Endothelial cell of umbilical vein (primary cell): ENCODE results near the gene CCDC38. TPM values are rescaled to one million over a fixed set of nuclear protein-coding genes. Genes with fewer than 3 reads are reported as not detected.

Experiments used
- BruUV-seq: library from RNA; stranded (reverse); fragments of 400-500 nt; replicated peaks from 2 replicates; lab custom pipeline; 2021; lab: Mats Ljungman, UMichigan
- CTCF ChIA-PET: fragments of 300-600, 350-600 bp; sonication (Branson Sonifier 250); formaldehyde crosslinking; loops from one replicate; lab custom pipeline; 2021; ENCODE audit warnings: antibody characterized with exemption, inconsistent platforms; lab: Charles Lee
- POLR2A ChIA-PET: fragments of 300-600, 350-600 bp; sonication (Branson Sonifier 250); formaldehyde crosslinking; loops from one replicate; lab custom pipeline; 2021; ENCODE audit warnings: antibody characterized with exemption, inconsistent platforms; lab: Charles Lee
- DNase-seq: peaks from one replicate; pipeline ENCODE4 v3.0.0-alpha.2; 2011; ENCODE audit warnings: low read depth, low spot score
- FAIRE-seq: peaks from 2 replicates; lab custom pipeline; 2011; peaks lifted over from hg19 to GRCh38; lab: Jason Lieb, UNC
- H2AFZ ChIP-seq: 2 replicates; pipeline ENCODE4 v1.6.0; 2012; ENCODE audit warnings: low read depth, low read length, control low read depth, inconsistent platforms
- H3K27ac ChIP-seq: 2 replicates; pipeline ENCODE4 v1.5.1; 2011; ENCODE audit warnings: low read depth, mild to moderate bottlenecking, control low read depth, low read length, moderate library complexity; ENCODE audit not compliant: insufficient read depth
- H3K27me3 ChIP-seq, 2 experiments: 2 replicates each; pipeline versions ENCODE4 v1.6.0 to v1.6.1; 2011; ENCODE audit warnings: low read length in 2 of 2, mixed read lengths in 1 of 2; ENCODE audit not compliant: control insufficient read depth in 2 of 2, insufficient read depth in 2 of 2
- H3K36me3 ChIP-seq, 2 experiments: 2 replicates in 1 of 2; 3 replicates in 1 of 2; pipeline ENCODE4 v1.5.1; 2011; ENCODE audit warnings: low read length in 2 of 2, mild to moderate bottlenecking in 1 of 2, moderate library complexity in 1 of 2; ENCODE audit not compliant: control insufficient read depth in 2 of 2, insufficient read depth in 2 of 2; ENCODE audit errors: extremely low read depth in 1 of 2
- H3K4me1 ChIP-seq: 3 replicates; pipeline ENCODE4 v1.5.1; 2011; ENCODE audit warnings: mild to moderate bottlenecking, low read length; ENCODE audit not compliant: control insufficient read depth, insufficient read depth; ENCODE audit errors: extremely low read depth
- H3K4me2 ChIP-seq: 2 replicates; pipeline ENCODE4 v1.6.1; 2011; ENCODE audit warnings: low read length, control low read depth, mixed read lengths; ENCODE audit not compliant: insufficient read depth
- H3K4me3 ChIP-seq, 3 experiments: fragments of 200-600 bp in 1 of 3; sonication (generic), shearing (Covaris generic) in 1 of 3; replicated peaks in 1 of 3; 2 replicates each; pipeline ENCODE4 v1.5.1; 2011 to 2016; ENCODE audit warnings: control low read depth in 3 of 3, low read length in 3 of 3, mild to moderate bottlenecking in 2 of 3, inconsistent platforms in 1 of 3, low read depth in 1 of 3, moderate library complexity in 1 of 3; ENCODE audit not compliant: insufficient read depth in 1 of 3
- H3K79me2 ChIP-seq: 2 replicates; pipeline ENCODE4 v1.6.0; 2012; ENCODE audit warnings: low read length, inconsistent platforms; ENCODE audit not compliant: control insufficient read depth, insufficient read depth
- H3K9ac ChIP-seq: replicated peaks from 2 replicates; pipeline ENCODE3; 2011; ENCODE audit warnings: low read length, control low read depth; ENCODE audit not compliant: insufficient read depth; ENCODE audit errors: extremely low read depth
- H3K9me1 ChIP-seq: replicated peaks from 3 replicates; pipeline ENCODE4 v1.6.0; 2011; ENCODE audit warnings: mild to moderate bottlenecking, low read length; ENCODE audit not compliant: control insufficient read depth, insufficient read depth; ENCODE audit errors: extremely low read depth
- H3K9me3 ChIP-seq: replicated peaks from 2 replicates; pipeline ENCODE4 v1.5.1; 2012; ENCODE audit warnings: low read length, inconsistent platforms; ENCODE audit not compliant: control insufficient read depth, insufficient read depth
- H4K20me1 ChIP-seq: replicated peaks from 2 replicates; pipeline ENCODE3; 2011; ENCODE audit warnings: mild to moderate bottlenecking, low read length; ENCODE audit not compliant: control insufficient read depth, insufficient read depth; ENCODE audit errors: extremely low read depth
- EZH2 ChIP-seq: IDR thresholded peaks from 2 replicates; pipeline ENCODE4 v1.6.1; 2012; ENCODE audit warnings: borderline replicate concordance, low read depth, mild to moderate bottlenecking, moderate library complexity, low read length, inconsistent platforms; ENCODE audit not compliant: severe bottlenecking
- FOS ChIP-seq: IDR thresholded peaks from 2 replicates; pipeline ENCODE4 v1.6.1; 2011; ENCODE audit warnings: mild to moderate bottlenecking, low read length, moderate library complexity, borderline replicate concordance; ENCODE audit not compliant: insufficient read depth
- GATA2 ChIP-seq: IDR thresholded peaks from 2 replicates; pipeline ENCODE4 v1.7.0; 2011; ENCODE audit warnings: low read depth, mild to moderate bottlenecking, moderate library complexity, mixed read lengths, low read length; ENCODE audit not compliant: insufficient read length, insufficient read depth
- JUN ChIP-seq: IDR thresholded peaks from 2 replicates; pipeline ENCODE4 v1.6.1; 2011; ENCODE audit warnings: borderline replicate concordance, low read depth; ENCODE audit not compliant: insufficient read length, insufficient read depth
- MYC ChIP-seq: IDR thresholded peaks from one replicate; pipeline ENCODE4 v1.6.1; 2011; ENCODE audit warnings: mild to moderate bottlenecking, low read depth, low read length
- POLR2A ChIP-seq: IDR thresholded peaks from 2 replicates; pipeline ENCODE4 v1.6.1; 2012; ENCODE audit warnings: low read depth, mild to moderate bottlenecking, control low read depth, low read length
- POLR2AphosphoS5 ChIP-seq: IDR thresholded peaks from 2 replicates; pipeline ENCODE4 v1.6.1; 2012; ENCODE audit warnings: low read depth, mild to moderate bottlenecking, control low read depth, low read length, moderate library complexity; ENCODE audit not compliant: insufficient read depth
- dilution Hi-C: fragments of 300-500 bp; cut with MboI; formaldehyde crosslinking; loops from one replicate; pipeline ENCODE4 v1.15.0; 2019; ENCODE audit warnings: low sequenced_read_pairs; ENCODE audit not compliant: extremely low pct_ligation_motif_present
- intact Hi-C: fragments of 100-400 bp; cut with micrococcal nuclease; formaldehyde crosslinking; loops from one replicate; pipeline ENCODE4 v1.10.0; 2022
- polyA plus RNA-seq, 4 experiments: library from polyadenylated mRNA; depleted of rRNA in 3 of 4; stranded (reverse) in 3 of 4; unstranded in 1 of 4; fragments of >200 nt; gene quantifications; 2 replicates each; pipeline versions ENCODE4 v1.2.1 to v1.2.3, GENCODE V29; 2011 to 2012; ENCODE audit warnings: missing spikeins in 1 of 4
- total RNA-seq: library from RNA; stranded (reverse); gene quantifications from 2 replicates; pipeline ENCODE4 v1.2.3, GENCODE V29; 2021
- TF ChIP-seq, protein P1 (sequence below): IDR thresholded peaks from 2 replicates; pipeline ENCODE4 v1.6.1; 2011; ENCODE audit not compliant: insufficient read depth, insufficient read length
- TF ChIP-seq, protein P2 (sequence below), 2 donors: IDR thresholded peaks; 1 replicate in 1 of 2; 2 replicates in 1 of 2; pipeline ENCODE4 v1.5.1; 2011; ENCODE audit warnings: low read length in 2 of 2, mild to moderate bottlenecking in 2 of 2, moderate library complexity in 2 of 2, control low read depth in 1 of 2, inconsistent platforms in 1 of 2, low read depth in 1 of 2; ENCODE audit not compliant: insufficient read depth in 1 of 2; ENCODE audit errors: extremely low read depth in 1 of 2

Gene CCDC38
- total and polyA plus RNA-seq, 2 donors (not counting 3 experiments of a cell fraction or from before 2014, with no cell fraction given), result not detected

DNA sequence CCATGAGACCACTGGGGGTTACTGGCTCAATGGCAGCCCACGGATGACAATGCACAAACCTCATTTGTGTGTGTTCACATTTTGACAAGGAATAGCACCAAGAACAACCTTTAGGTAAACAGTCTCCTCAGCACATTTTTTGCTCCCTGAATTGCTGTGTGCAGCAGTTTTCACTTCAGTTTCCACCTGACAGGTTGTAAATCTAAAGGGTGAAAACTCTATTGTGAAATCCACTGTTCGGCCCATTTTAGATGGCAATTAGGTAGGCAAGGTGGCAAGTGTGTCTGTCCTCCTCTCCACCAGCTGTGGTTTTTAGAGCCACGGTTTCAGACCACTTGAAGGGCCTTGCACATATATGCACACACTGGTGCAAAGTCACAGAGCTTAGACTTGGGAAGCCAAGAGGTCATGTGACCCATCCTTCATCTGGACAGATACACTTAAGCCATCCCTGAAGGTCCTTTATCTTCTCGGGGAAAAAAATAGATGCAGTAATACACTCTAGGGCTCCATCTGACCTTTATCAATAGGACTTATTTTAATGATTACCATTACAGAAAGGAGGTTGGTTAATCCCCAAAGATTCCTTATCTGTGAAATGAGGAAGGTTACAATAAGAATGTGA, 30.5 kb upstream of the CCDC38 start:
- Histone ChIP-seq H3K27me3 (peaks cover 3 to 8% of the 10 kb centered on the region in 2 experiments), H3K4me1 (no peaks in the 10 kb centered on the region), H3K9me3 (no peaks in the 10 kb centered on the region), H3K79me2 (no peaks in the 10 kb centered on the region), H3K9ac (no peak overlapping the region), H3K4me2 (no peak overlapping the region), H3K4me3 (no peak overlapping the region), H3K9me1 (no peaks in the 10 kb centered on the region), H4K20me1 (no peaks in the 10 kb centered on the region), H2AFZ (no peak overlapping the region), H3K27ac (no peak overlapping the region), H3K36me3 (no peaks in the 10 kb centered on the region)
- no peak for TF ChIP-seq POLR2AphosphoS5
- TF ChIP-seq POLR2A, result no peak
- TF ChIP-seq, protein P1, sequence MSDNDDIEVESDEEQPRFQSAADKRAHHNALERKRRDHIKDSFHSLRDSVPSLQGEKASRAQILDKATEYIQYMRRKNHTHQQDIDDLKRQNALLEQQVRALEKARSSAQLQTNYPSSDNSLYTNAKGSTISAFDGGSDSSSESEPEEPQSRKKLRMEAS, result no peak
- TF ChIP-seq, protein P2, sequence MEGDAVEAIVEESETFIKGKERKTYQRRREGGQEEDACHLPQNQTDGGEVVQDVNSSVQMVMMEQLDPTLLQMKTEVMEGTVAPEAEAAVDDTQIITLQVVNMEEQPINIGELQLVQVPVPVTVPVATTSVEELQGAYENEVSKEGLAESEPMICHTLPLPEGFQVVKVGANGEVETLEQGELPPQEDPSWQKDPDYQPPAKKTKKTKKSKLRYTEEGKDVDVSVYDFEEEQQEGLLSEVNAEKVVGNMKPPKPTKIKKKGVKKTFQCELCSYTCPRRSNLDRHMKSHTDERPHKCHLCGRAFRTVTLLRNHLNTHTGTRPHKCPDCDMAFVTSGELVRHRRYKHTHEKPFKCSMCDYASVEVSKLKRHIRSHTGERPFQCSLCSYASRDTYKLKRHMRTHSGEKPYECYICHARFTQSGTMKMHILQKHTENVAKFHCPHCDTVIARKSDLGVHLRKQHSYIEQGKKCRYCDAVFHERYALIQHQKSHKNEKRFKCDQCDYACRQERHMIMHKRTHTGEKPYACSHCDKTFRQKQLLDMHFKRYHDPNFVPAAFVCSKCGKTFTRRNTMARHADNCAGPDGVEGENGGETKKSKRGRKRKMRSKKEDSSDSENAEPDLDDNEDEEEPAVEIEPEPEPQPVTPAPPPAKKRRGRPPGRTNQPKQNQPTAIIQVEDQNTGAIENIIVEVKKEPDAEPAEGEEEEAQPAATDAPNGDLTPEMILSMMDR (IDR thresholded peaks at IDR 0.05; ENCODE audit: extremely low read depth in 1 of 2, insufficient read depth in 1 of 2, low read depth in 1 of 2, low read length in 2 of 2), result no peak
- no peak for TF ChIP-seq FOS
- no peak for TF ChIP-seq GATA2
- no peak for TF ChIP-seq MYC
- TF ChIP-seq JUN, result no peak
- TF ChIP-seq EZH2, result no peak
- CTCF ChIA-PET, result interaction anchor here (1.5 to 1.7 kb wide), 2 partner anchors 14 to 26 kb away, joined by 4 to 7 read pairs; no protein-coding TSS in a partner anchor
- intact Hi-C loops, result no loop called here
- no peak for FAIRE-seq
- POLR2A ChIA-PET, result no interaction called here
- no peak for DNase-seq
- dilution Hi-C loops, result no loop called here
- no TSS peak for BruUV-seq
